Lower leg skin (tissue), 4 donors: ENCODE results near the gene CCDC149. TPM values are rescaled to one million over a fixed set of nuclear protein-coding genes. Genes with fewer than 3 reads are reported as not detected.

Experiments
- DNase-seq, 2 donors: peaks; one replicate each; pipeline ENCODE4 v3.0.0-alpha.2; 2019; ENCODE audit warnings: low spot score in 2 of 2
- H3K4me3 ChIP-seq: fragments of 200-600 bp; sonication (generic); 2 replicates; pipeline ENCODE4 v1.5.1; 2017; ENCODE audit warnings: mild to moderate bottlenecking, low read depth; ENCODE audit not compliant: poor library complexity, severe bottlenecking
- POLR2A ChIP-seq, 2 donors: fragments of 450-650 bp; IDR thresholded peaks; one replicate each; pipeline ENCODE4 v1.6.1; 2016 to 2017; ENCODE audit warnings: antibody characterized with exemption in 2 of 2, mild to moderate bottlenecking in 1 of 2, moderate library complexity in 1 of 2
- WGBS, 2 donors: methylation state at CpG; one replicate each; pipeline ENCODE4 v1.1.5; 2018; 5-methylcytosine and 5-hydroxymethylcytosine counted together
- intact Hi-C: fragments of 100-400 bp; cut with DNase I; formaldehyde crosslinking; loops from one replicate; pipeline ENCODE4 v1.15.0; 2023; ENCODE audit warnings: low total_unique reads
- total RNA-seq, 4 donors: library from RNA; depleted of rRNA; stranded (reverse); fragments of >200 nt; gene quantifications; one replicate each; pipeline ENCODE4 v1.1.0, GENCODE V29; 2016
- TF ChIP-seq, protein P1 (sequence below), 3 donors: fragments of 450-650 bp; IDR thresholded peaks; one replicate each; pipeline ENCODE4 v1.5.1; 2016; ENCODE audit warnings: antibody characterized with exemption in 3 of 3, mild to moderate bottlenecking in 3 of 3, moderate library complexity in 2 of 3

CCDC149 gene
- total RNA-seq, 4 donors from 2014 or later, result 6.2 to 12.5 (median 11.2) TPM

DNA sequence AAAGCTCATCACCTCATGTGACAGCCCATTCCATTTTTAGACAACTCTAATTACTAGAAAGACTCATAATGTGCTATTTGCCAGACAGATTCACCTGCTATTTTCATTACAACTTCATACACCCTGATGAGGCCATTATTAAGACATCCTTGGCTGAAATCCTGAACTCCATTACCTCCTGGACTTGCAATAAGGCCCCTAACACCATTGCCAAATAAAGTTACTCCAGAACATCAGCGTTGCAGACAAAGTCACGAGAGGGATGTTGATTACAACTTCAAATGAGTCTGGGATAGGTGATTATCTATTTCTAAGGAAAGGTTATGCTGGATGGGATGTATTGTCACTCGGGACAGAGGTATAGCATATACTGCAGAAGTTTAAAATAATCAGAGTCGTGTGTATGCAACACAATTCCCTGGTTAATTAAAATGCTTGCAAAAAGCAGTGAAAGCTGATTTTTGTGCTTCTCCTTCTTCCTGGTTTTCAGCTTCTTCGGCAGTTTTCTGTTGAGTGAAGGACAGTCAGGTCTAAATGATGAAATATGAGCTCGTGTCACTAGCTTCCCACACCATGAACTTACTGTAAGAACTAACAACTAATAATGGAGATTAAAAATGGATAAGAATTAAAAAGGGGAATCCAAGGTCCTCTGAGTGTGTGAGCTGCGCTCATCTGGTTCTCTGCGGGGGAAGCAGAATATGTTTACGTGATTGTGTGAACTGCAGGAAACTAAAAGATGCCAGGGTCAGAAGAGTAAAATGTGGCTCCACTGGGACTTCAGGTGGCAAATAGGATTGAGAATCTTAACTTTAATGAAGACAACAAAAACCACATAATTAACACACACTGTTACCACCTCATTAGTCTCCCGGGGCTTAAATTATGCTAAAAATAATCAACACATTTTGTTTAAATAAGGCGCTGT is 135.0 kb downstream of the CCDC149 start:
- WGBS, 2 donors, result 59 to 64% methylated on average over 11 of the region's 11 CpGs
- TF ChIP-seq POLR2A (IDR thresholded peaks at IDR 0.05), result no peak
- TF ChIP-seq, protein P1, sequence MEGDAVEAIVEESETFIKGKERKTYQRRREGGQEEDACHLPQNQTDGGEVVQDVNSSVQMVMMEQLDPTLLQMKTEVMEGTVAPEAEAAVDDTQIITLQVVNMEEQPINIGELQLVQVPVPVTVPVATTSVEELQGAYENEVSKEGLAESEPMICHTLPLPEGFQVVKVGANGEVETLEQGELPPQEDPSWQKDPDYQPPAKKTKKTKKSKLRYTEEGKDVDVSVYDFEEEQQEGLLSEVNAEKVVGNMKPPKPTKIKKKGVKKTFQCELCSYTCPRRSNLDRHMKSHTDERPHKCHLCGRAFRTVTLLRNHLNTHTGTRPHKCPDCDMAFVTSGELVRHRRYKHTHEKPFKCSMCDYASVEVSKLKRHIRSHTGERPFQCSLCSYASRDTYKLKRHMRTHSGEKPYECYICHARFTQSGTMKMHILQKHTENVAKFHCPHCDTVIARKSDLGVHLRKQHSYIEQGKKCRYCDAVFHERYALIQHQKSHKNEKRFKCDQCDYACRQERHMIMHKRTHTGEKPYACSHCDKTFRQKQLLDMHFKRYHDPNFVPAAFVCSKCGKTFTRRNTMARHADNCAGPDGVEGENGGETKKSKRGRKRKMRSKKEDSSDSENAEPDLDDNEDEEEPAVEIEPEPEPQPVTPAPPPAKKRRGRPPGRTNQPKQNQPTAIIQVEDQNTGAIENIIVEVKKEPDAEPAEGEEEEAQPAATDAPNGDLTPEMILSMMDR (IDR thresholded peaks at IDR 0.05), result no peak
- intact Hi-C loops, result no loop called here
- no peak overlapping the region for H3K4me3 ChIP-seq
- no peak for DNase-seq

DNA sequence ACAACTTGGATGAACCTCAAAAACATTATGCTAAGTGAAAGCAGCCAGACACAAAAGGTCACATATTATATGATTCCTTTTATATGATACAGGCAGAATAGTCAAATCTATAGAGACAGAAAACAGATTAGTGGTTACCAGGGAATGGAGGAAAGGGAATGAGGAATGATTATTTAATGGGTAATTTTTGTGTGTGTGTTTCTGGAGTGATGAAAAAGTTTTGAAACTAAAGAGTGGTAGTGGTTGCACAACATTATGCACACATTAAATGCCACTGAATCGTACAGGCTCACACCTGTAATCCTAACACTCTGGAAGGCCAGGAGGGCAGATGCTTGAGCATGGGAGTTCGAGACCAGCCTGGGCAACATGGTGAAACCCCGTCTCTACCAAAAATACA is 137.1 kb downstream of the CCDC149 start:
- no peak for DNase-seq
- intact Hi-C loops, result no loop called here
- WGBS, 2 donors, result 86 to 93% methylated on average over 3 of the region's 3 CpGs
- no peak overlapping the region for H3K4me3 ChIP-seq
- TF ChIP-seq POLR2A (IDR thresholded peaks at IDR 0.05), result no peak
- TF ChIP-seq, protein P1 (IDR thresholded peaks at IDR 0.05), result no peak

DNA sequence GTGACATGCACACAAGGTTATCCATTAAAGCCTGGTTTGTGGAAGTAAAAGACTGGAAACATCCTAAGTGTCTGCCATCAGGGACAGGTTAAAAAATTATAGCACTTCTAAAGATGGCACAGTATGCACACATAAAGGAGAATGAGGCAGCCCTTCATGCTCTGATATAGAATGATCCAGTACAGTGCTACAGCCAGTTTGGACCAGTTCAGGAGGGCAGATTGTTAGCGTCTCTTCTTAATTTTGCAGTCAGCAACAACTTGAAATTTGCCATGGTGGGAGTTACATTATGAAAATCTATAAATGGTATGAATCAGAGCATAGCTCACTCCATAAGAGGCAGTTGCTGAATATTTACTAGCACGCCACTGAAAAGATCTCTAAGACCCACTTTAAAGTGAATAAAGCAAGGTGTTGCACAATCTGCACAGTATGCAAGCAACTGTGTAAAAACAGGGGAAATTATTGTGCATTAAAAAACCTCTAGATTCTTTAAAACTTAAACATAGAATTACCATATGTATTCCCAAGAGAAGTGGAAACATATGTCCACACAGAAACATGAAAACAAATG is 137.7 kb downstream of the CCDC149 start:
- H3K4me3 ChIP-seq, result no peak overlapping the region
- intact Hi-C loops, result no loop called here
- TF ChIP-seq, protein P1 (IDR thresholded peaks at IDR 0.05), result no peak
- no peak for TF ChIP-seq POLR2A (IDR thresholded peaks at IDR 0.05)
- WGBS, 2 donors, result 97 to 98% methylated on average over 2 of the region's 2 CpGs
- DNase-seq, result no peak

DNA sequence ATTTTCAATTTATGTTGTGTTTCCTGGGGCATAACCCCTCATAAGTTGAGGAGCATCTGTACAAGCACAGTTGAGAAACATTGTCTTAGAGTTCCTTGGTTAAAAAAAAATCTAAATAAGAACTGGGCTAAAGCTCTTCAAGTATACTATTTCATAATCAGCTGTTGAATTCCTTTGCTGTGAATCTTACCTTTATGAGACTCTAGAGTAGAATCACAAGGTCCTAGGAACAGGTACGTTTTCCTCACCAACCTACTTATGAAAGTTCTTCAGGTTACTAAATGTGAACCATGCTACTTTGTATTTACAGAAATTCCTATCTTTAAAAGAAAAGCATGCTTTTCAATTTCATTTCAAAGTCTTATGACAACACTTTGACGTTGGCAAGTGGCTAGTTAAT is 138.4 kb downstream of the CCDC149 start:
- no peak overlapping the region for H3K4me3 ChIP-seq
- 40 to 45% methylated on average over 2 of the region's 2 CpGs for WGBS, 2 donors
- no peak for DNase-seq
- TF ChIP-seq, protein P1 (IDR thresholded peaks at IDR 0.05), result no peak
- no peak for TF ChIP-seq POLR2A (IDR thresholded peaks at IDR 0.05)
- intact Hi-C loops, result no loop called here

DNA sequence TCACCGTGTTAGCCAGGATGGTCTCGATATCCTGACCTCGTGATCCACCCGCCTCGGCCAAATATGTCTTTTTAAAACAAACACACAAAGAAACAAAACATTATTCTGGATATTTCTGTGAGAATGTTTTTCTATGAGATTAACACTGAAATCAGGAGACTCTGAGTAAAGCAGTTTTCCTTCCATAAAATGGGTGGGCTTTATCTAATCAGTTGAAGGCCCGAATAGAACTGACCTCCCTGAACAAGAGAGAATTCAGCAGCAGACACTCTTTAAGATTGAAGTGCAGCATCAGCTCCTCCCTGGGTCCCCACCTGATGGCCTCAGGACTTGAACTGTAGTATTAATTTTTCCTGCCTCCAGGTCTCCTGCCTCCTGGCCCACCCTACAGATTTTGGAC is 139.9 kb downstream of the CCDC149 start:
- WGBS, 2 donors, result 96% methylated on average over 6 of the region's 6 CpGs
- intact Hi-C loops, result no loop called here
- no peak for TF ChIP-seq POLR2A (IDR thresholded peaks at IDR 0.05)
- no peak overlapping the region for H3K4me3 ChIP-seq
- no peak for DNase-seq

DNA sequence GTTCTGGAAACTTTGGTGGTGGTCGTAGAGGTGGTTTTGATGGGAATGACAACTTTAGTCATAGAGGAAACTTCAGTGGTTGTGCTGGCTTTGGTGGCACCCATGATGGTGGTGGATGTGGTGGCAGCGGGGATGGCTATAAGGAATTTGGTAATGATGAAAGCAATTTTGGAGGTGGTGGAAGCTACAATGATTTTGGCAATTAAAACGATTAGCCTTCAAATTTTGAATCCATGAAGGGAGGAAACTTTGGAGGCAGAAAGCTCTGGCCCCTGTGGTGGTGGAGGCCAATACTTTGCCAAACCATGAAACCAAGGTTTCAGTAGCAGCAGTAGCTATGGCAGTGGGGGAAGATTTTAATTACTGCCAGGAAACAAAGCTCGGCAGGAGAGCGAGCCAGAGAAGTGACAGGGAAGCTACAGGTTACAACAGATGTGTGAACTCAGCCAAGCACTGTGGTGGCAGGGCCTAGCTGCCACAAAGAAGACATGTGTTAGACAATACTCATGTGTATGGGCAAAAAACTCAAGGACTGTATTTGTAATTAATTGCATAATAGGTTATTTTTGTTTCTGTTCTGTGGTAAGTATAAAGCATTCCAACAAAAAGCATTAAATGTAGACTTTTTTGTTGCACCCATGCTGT is 140.7 kb downstream of the CCDC149 start:
- WGBS, 2 donors, result 76 to 80% methylated on average over 5 of the region's 5 CpGs
- intact Hi-C loops, result no loop called here
- H3K4me3 ChIP-seq, result no peak overlapping the region
- no peak for DNase-seq
- TF ChIP-seq, protein P1 (IDR thresholded peaks at IDR 0.05), result no peak
- no peak for TF ChIP-seq POLR2A (IDR thresholded peaks at IDR 0.05)
